HG03064 (cell line): Measurements from ENCODE around the gene TBC1D22A.

Source experiments
- ATAC-seq: cut with Tn5 transposase; IDR thresholded peaks from one replicate; pipeline ENCODE4 v1.9.1; 2021; ENCODE audit warnings: low read depth; ENCODE audit not compliant: unreplicated experiment

Gene TBC1D22A

DNA sequence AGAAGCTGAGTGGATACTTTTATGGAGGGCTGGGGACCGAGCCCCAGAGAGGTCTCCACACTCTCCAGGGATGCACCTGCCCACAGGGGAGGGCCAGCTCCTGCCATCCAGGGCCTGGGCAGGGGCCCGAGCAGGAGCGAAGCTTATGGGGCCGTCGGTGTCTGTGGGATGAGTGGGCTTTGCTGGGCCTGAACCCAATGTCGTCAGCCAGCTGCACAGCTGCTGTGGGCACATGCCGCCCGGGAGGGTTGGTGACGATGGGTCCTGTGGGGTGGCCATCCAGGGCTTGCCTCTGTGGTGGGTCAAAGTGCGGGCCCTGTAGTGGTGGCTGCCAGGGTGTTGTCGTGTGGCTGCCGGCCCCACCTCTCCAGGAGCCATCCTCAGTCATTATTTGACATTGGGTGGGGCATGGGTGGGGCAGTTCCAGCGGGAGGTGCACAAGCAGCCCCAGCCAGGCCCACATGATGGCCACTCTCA is 447.1 kb downstream of the TBC1D22A start:
- ATAC-seq, result no peak

GRCh38 chr22:47210112-47210657 is 447.7 kb downstream of the TBC1D22A start:
- ATAC-seq, result no peak

DNA sequence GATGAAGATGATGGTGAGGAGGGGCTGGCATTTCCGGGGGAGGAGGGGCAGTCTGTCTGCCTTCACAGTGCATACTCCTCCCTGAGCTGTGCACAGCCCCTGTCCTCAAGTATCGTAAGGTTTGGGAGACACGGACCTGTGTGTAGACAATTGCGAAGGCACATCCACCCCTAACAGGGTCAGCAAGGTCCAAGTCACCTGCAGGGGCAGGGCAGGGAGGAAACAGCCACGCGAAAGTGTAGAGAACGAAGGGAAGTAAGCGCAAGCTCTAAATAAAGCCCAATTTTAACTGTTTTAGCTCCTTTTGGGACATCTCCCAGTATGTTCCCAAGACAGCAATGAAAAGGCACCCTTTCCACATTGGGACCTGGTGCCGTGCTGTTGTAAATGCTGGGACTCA is 448.2 kb downstream of the TBC1D22A start:
- ATAC-seq, result no peak

GRCh38 chr22:47213571-47214230 is 451.3 kb downstream of the TBC1D22A start:
- ATAC-seq, result no peak

- ATAC-seq, result no peak
These were observed 453.4 kb downstream of the TBC1D22A start for GRCh38 chr22:47215851-47216250.

DNA sequence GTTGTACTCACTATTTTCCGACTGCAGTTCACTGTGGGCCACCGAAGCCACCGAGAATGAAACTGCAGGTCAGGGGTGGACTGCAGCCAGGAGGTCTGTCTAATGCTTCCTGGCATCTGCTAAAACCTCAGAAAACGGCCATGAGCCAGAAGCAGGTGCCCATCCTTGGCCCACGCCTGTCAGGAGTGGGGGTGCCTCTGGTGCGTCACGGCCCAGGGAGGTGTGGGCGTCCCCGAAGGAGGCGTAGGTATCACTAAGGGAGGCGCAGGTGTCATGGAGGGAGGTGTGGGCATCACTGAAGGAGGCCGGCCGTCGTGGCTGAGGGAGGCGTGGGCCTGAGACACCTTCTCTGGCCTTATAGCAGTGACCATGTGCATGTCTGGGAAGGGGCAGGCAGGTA is 456.2 kb downstream of the TBC1D22A start:
- no peak for ATAC-seq

DNA sequence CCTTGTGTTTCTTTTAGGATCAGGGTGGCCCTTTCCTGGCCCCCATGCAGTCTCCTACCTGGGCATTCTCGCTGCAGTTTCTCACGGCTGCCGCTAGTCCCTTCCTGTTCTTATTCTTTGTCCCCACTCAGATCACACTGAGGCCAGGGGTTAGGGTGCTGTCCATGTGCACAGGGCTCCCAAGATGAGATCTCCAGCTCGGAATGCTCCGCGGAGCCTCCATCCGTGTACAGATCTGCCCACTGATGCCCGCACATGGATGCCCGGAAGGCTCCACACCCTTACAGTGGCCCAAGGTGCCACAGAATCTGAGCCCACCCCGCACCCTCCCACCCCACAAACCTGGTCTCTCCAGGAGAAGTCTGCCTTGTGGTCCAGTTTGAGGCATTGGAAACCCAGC is 457.3 kb downstream of the TBC1D22A start:
- no peak for ATAC-seq

- ATAC-seq, result no peak
These were observed 458.3 kb downstream of the TBC1D22A start for GRCh38 chr22:47220752-47221151.

DNA sequence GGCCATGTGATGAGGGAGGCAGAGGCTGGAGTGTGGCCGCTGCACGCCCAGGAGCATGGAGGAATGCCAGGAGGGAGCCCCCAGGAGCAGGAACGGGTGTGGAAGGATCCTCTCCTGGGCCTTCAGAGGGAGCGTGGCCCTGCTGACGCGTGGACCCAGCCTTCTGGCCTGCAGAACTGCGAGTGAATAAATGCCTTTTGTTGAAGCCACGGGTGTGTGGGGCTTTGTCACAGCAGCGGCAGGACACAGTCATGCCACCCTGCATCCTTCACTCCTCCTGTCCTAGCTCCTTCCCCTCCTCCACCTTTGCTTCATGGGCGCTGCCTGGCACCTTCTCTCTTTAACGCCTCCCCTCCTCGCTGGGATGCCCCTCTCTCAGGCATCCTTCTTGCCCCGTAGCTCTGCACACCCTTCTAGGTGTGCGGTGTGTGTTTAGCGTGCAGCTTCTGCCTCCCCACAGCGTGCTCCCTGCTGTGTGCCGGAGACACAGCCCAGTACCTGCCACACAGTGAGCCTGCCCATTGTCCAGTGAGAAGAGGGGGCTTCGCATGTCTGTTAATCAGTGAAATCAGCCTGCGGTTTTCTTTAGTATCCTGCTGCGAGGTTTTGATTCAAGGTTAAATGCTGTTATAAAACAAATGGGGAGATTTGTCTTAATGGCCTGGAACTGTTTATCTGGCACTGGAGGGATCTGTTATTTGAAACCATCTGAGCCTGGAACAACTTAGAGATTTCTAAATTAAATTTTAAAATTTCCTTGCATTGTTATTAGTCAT is 459.6 kb downstream of the TBC1D22A start:
- ATAC-seq, result no peak
